ENCODE data around the gene GPC5.

DNA sequence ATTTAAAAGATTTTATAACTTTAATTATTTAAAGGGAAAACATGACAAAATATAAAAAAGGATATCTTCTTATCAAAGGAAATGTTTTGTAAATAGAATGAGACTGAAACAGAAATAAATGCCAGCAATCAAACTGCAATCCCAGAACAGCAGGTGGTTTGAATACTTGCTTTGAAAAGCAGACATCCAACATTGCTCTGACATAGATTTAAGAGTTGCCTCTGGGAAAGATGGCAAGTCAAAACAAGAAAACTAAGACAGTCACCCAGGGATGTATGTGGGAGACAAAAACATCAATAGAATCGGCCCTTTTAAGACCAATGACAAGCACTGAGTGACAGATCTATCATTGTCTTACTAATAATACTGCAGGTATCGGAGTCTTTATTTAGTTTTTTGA is 1038.5 kb downstream of the GPC5 start:
- TF ChIP-seq CTCF (IDR thresholded peaks at IDR 0.05; ENCODE audit: control extremely low read depth in 1 of 3, insufficient read depth in 1 of 3, low read depth in 1 of 3, low read length in 3 of 3) (no peak), USF2 (IDR thresholded peaks at IDR 0.05; ENCODE audit: low read length) (no peak), POLR2AphosphoS5 (IDR thresholded peaks at IDR 0.05; ENCODE audit: low read depth, low read length) (no peak), EP300 (IDR thresholded peaks at IDR 0.05; ENCODE audit: borderline replicate concordance in 1 of 2, low read depth in 2 of 2, low read length in 2 of 2) (no peak), CHD2 (IDR thresholded peaks at IDR 0.05; ENCODE audit: low read length) (no peak), BRCA1 (IDR thresholded peaks at IDR 0.05; ENCODE audit: low read depth, low read length) (no peak), RBBP5 (IDR thresholded peaks at IDR 0.05; ENCODE audit: borderline replicate concordance, low read depth, low read length) (no peak), POLR2A (IDR thresholded peaks at IDR 0.05; ENCODE audit: control extremely low read depth in 1 of 2, low read depth in 2 of 2, low read length in 2 of 2) (no peak), TCF12 (IDR thresholded peaks at IDR 0.05; ENCODE audit: low read depth, low read length) (no peak), KDM5A (IDR thresholded peaks at IDR 0.05; ENCODE audit: low read length) (no peak), MAFK (IDR thresholded peaks at IDR 0.05; ENCODE audit: low read depth, low read length) (no peak)

All from H1 (cell line).